Measurements from ENCODE around the gene ETS1.

DNA sequence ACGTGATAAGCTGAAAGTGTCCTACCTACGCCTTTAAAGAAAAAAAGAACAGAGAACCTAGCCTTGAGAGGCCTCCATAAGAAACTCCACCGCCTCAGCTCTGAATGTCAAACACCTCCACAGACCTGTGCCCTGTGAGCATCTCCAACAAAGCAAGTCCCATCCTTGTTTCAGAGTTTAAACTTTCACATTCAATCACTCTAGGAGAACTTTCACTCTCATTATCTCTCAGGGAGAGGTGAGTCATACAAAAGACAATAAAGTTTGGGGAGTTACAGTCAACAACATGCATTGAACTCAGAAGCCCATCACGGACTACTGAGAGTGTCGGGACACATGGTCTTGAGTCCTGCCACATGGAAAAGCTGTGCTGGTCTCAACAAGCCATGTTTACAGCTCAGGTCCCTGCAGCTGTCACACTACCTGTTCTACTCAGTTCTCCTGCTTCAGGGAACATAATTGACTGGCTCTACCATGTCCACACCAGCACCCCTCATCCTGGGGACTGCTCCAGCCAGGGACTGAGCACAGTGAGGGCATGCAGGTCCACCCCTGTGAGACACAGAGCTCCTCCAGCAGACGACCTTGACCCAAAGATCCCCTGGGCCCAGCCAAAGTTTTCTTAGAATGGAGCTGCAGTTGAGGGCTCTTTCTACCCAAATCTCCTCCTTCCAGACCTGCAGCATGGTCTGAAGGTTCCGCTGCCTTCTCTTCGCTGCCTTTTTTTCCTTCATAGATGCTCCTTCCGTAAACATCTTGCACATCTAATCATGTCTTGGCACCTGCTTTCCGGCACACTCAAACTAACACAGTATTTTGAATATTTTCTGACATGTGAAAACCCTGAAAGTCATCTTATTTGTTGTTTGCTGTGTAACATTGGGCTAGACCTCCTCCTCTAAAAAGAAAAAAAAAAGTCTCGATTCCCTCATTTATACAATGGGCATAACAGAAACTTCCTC lies 114.9 kb downstream of the ETS1 start:
- TF ChIP-seq ZNF701 (tag by site-specific recombination; IDR thresholded peaks at IDR 0.05) (no peak), MEIS1 (CRISPR knock-in tag; IDR thresholded peaks at IDR 0.05; ENCODE audit: borderline replicate concordance) (no peak)
- TF ChIP-seq, protein P1, sequence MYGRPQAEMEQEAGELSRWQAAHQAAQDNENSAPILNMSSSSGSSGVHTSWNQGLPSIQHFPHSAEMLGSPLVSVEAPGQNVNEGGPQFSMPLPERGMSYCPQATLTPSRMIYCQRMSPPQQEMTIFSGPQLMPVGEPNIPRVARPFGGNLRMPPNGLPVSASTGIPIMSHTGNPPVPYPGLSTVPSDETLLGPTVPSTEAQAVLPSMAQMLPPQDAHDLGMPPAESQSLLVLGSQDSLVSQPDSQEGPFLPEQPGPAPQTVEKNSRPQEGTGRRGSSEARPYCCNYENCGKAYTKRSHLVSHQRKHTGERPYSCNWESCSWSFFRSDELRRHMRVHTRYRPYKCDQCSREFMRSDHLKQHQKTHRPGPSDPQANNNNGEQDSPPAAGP (tag by site-specific recombination; IDR thresholded peaks at IDR 0.05), result no peak

Data from HEK293 (cell line).